Measurements from ENCODE around the gene TFF2.

Gene TFF2

GRCh38 chr21:42366292-42367010 is 15.7 kb upstream of the TFF2 start, which contains the start of gene TFF1:
TFF1 (minus strand) TSS chr21:42366535; CDS start chr21:42366495, 40 bp downstream.
- no peak for DNase-seq (ENCODE audit: low read depth in 2 of 2, low spot score in 1 of 2)

- DNase-seq (ENCODE audit: low read depth in 2 of 2, low spot score in 1 of 2), result no peak
Observed at GRCh38 chr21:42365770-42366169, 15.0 kb upstream of the TFF2 start.

GRCh38 chr21:42364304-42364865 is 13.6 kb upstream of the TFF2 start:
- DNase-seq (ENCODE audit: low read depth in 2 of 2, low spot score in 1 of 2), result no peak

GRCh38 chr21:42363312-42363711 is 12.5 kb upstream of the TFF2 start:
- DNase-seq (ENCODE audit: low read depth in 2 of 2, low spot score in 1 of 2), result no peak

- DNase-seq (ENCODE audit: low read depth in 2 of 2, low spot score in 1 of 2), result no peak
Observed at GRCh38 chr21:42362700-42363099, 11.9 kb upstream of the TFF2 start.

GRCh38 chr21:42362198-42362597 is 11.4 kb upstream of the TFF2 start:
- DNase-seq (ENCODE audit: low read depth in 2 of 2, low spot score in 1 of 2), result no peak

- DNase-seq (ENCODE audit: low read depth in 2 of 2, low spot score in 1 of 2), result no peak
Observed at GRCh38 chr21:42361286-42361685, 10.5 kb upstream of the TFF2 start.

- no peak for DNase-seq (ENCODE audit: low read depth in 2 of 2, low spot score in 1 of 2)
Observed at GRCh38 chr21:42360317-42360716, 9.5 kb upstream of the TFF2 start.

- DNase-seq (ENCODE audit: low read depth in 2 of 2, low spot score in 1 of 2), result no peak
Observed at GRCh38 chr21:42358937-42359336, 8.1 kb upstream of the TFF2 start.

- no peak for DNase-seq (ENCODE audit: low read depth in 2 of 2, low spot score in 1 of 2)
Observed at GRCh38 chr21:42358261-42358660, 7.5 kb upstream of the TFF2 start.

GRCh38 chr21:42357307-42357706 is 6.5 kb upstream of the TFF2 start:
- no peak for DNase-seq (ENCODE audit: low read depth in 2 of 2, low spot score in 1 of 2)

GRCh38 chr21:42356650-42357049 is 5.9 kb upstream of the TFF2 start:
- DNase-seq (ENCODE audit: low read depth in 2 of 2, low spot score in 1 of 2), result no peak

GRCh38 chr21:42356046-42356445 is 5.3 kb upstream of the TFF2 start:
- no peak for DNase-seq (ENCODE audit: low read depth in 2 of 2, low spot score in 1 of 2)

- DNase-seq (ENCODE audit: low read depth in 2 of 2, low spot score in 1 of 2), result no peak
Observed at GRCh38 chr21:42353623-42354022, 2.8 kb upstream of the TFF2 start.

- no peak for DNase-seq (ENCODE audit: low read depth in 2 of 2, low spot score in 1 of 2)
Observed at GRCh38 chr21:42352441-42353095, 1.8 kb upstream of the TFF2 start.

GRCh38 chr21:42351626-42352440 is 1.0 kb upstream of the TFF2 start:
- no peak for DNase-seq (ENCODE audit: low read depth in 2 of 2, low spot score in 1 of 2)

- no peak for DNase-seq (ENCODE audit: low read depth in 2 of 2, low spot score in 1 of 2)
Observed at GRCh38 chr21:42350318-42350910, 380 bp downstream of the TFF2 start.

- DNase-seq (ENCODE audit: low read depth in 2 of 2, low spot score in 1 of 2), result no peak
Observed at GRCh38 chr21:42349420-42350317, 1.1 kb downstream of the TFF2 start.

- DNase-seq (ENCODE audit: low read depth in 2 of 2, low spot score in 1 of 2), result no peak
Observed at GRCh38 chr21:42348762-42349161, 2.0 kb downstream of the TFF2 start.
